T-helper 2 cell (primary cell): Measurements from ENCODE around the gene PDE5A.
"Not testable (repeated sequence)": the region's sequence is repeated elsewhere in the genome, so short reads cannot be mapped to it uniquely, and the experiment has no call there.

Experiments used
- DNase-seq, 5 experiments: peaks; one replicate each; pipeline versions ENCODE4 v3.0.0 to v3.0.0-alpha.2; 2012 to 2022

PDE5A gene

DNA sequence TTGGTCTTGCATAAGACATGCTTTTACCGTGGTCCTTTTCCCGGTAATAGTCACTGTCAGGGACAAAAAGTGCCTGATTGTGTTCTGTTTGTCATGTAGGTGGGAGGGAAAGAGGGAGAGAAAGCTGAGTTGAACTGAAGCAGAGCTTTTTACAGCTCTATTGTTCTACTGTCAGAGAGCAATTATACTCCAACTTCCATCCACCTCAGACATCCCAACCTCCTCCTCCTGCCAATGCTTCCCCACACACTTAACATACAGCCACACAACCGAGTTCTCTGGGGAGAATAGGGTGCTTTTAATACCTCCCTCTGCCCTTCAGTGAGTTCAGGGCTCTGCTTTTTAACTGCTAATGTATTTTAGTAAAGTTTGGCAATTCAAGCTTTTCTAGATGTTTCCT lies 159.6 kb downstream of the PDE5A start:
- DNase-seq: not testable (repeated sequence)

GRCh38 chr4:119462733-119463132 lies 165.9 kb downstream of the PDE5A start:
- DNase-seq: peak in 3 of 5 experiments; percentile 3 to 31 (median 23)

DNA sequence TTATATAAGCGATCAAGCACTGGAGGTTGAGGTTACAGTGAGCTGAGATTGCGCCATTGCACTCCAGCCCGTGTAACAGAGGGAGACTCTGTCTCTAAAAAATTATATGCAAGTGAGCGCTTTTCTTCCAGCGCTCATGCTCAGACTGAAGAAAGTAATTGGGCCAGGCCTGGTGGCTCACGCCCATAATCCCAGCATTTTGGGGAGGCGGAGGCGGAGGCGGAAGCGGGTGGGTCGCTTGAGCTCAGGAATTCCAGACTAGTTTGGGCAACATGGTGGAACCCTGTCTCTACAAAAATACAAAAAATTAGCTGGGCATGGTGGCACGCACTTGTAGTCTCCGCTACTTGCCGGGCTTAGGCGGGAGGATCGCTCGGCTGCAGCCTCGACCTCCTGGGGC lies 172.9 kb downstream of the PDE5A start:
- DNase-seq: peak in 1 of 5 experiments; percentile 9

GRCh38 chr4:119454491-119455270 lies 173.9 kb downstream of the PDE5A start:
- DNase-seq: peak; percentile 86 to 98 (median 94)

DNA sequence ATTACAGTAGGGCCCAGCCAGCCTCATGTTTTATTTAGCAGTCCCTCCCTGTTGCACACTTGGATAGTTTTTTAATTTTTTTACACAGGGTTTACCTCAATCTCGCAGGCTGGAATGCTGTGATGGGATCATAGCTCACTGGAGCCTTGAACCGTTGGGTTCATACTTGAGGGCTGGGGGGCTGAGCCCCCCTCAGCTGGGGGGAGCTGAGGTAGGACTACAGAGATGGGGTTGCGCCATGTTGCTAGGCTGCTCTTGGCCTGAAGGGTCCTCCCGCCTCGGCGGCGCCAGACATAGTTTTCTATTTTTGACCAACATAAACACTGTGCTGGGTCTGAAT lies 174.5 kb downstream of the PDE5A start:
- DNase-seq: not testable (repeated sequence)

DNA sequence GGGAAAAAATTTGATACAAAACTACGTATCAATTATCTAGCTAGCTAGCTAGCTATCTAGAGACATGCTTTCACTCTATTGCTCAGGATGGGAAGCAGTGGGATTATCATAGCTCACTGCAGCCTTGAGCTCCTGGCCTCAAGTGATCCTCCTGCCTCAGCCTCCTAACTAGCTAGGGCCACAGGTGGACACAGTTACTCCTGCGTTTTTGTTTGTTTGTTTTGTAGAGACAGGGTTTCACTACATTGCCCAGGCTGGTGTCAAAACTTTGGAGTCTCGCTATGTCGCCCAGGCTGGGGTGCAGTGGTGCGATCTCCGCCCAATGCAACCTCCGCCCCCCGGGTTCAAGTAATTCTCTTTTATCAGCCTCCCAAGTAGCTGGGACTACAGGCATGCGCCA lies 175.3 kb downstream of the PDE5A start:
- not testable (repeated sequence) for DNase-seq

DNA sequence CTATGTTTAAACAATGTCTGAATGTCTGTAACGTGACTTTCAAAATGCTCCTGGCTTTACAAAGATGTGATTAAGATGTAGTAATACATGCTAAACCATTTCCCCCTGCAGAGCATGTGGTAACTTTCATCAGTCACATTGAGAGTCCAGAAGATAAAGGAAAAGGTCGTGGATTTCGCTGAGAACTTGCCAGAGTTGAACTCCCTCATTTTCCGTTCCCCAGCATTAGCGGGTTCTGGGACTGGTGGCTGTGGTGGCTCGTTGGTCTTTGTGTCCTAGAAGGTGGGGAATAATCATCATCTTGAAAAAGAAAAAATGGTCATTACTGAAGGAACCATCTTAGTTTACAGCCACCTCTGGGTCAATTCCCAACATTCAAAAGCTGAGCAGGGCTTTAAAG lies 178.8 kb downstream of the PDE5A start:
- DNase-seq: not testable (repeated sequence)
